ENCODE results near the gene COL4A6. TPM values are rescaled to one million over a fixed set of nuclear protein-coding genes. Genes with fewer than 3 reads are reported as not detected.

The COL4A6 gene
- total and polyA plus RNA-seq, 10 of the 15 experiments (the other 5 are each of a cell fraction or from before 2014, with no cell fraction given), result 0.02 to 0.56 (median 0.05) TPM; not detected in 3

- TF ChIP-seq SUZ12 (IDR thresholded peaks at IDR 0.05; ENCODE audit: unreplicated experiment), result no peak
- no peak for TF ChIP-seq YBX1 (IDR thresholded peaks at IDR 0.05)
- TF ChIP-seq, protein P1, sequence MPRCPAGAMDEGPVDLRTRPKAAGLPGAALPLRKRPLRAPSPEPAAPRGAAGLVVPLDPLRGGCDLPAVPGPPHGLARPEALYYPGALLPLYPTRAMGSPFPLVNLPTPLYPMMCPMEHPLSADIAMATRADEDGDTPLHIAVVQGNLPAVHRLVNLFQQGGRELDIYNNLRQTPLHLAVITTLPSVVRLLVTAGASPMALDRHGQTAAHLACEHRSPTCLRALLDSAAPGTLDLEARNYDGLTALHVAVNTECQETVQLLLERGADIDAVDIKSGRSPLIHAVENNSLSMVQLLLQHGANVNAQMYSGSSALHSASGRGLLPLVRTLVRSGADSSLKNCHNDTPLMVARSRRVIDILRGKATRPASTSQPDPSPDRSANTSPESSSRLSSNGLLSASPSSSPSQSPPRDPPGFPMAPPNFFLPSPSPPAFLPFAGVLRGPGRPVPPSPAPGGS (IDR thresholded peaks at IDR 0.05; ENCODE audit: borderline replicate concordance, insufficient read depth, low read depth, low read length, poor library complexity, severe bottlenecking), result no peak
- TF ChIP-seq, protein P2, sequence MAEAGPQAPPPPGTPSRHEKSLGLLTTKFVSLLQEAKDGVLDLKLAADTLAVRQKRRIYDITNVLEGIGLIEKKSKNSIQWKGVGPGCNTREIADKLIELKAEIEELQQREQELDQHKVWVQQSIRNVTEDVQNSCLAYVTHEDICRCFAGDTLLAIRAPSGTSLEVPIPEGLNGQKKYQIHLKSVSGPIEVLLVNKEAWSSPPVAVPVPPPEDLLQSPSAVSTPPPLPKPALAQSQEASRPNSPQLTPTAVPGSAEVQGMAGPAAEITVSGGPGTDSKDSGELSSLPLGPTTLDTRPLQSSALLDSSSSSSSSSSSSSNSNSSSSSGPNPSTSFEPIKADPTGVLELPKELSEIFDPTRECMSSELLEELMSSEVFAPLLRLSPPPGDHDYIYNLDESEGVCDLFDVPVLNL (IDR thresholded peaks at IDR 0.05; ENCODE audit: low read depth, low read length), result no peak
- TF ChIP-seq CEBPB (IDR thresholded peaks at IDR 0.05; ENCODE audit: borderline replicate concordance in 1 of 2, low read depth in 2 of 2, low read length in 2 of 2), result no peak
- no peak for TF ChIP-seq ZNF622 (IDR thresholded peaks at IDR 0.05)
- TF ChIP-seq SREBF1 (IDR thresholded peaks at IDR 0.05; ENCODE audit: low read length), result no peak
- ChIA-PET RAD21 (ENCODE audit: unreplicated experiment) (no interaction called here), CTCF (no interaction called here), POLR2A (no interaction called here), SMC1A (ENCODE audit: uncharacterized antibody, unreplicated experiment) (no interaction called here)
- no peaks in the 10 kb centered on the region for H4K20me1 ChIP-seq (ENCODE audit: control insufficient read depth, insufficient read depth)
- intact Hi-C loops (cut with micrococcal nuclease; ENCODE audit: unreplicated experiment) (no loop called here), in situ Hi-C loops (cut with MboI) (no loop called here)
- ATAC-seq (no peak), FAIRE-seq (no peak), DNase-seq (ENCODE audit: low read depth, low spot score) (no peak)
- H3K79me2 ChIP-seq (ENCODE audit: control insufficient read depth, insufficient read depth, low read length), result no peaks in the 10 kb centered on the region
- no peaks in the 10 kb centered on the region for H3K36me3 ChIP-seq (ENCODE audit: control insufficient read depth in 2 of 2, insufficient read depth in 2 of 2, low read length in 1 of 2)
- no peak overlapping the region for H3K27ac ChIP-seq (ENCODE audit: control insufficient read depth, insufficient read depth)
- 0% methylated on average over 1 of the region's 1 CpG for WGBS (ENCODE audit: insufficient coverage, insufficient replicate concordance, low lambda C conversion rate, missing lambda C conversion rate)
- H3K4me3 ChIP-seq, result no peak overlapping the region
- H2AFZ ChIP-seq (ENCODE audit: control insufficient read depth, low read depth, low read length), result no peak overlapping the region
- H3K9ac ChIP-seq (ENCODE audit: control insufficient read depth, insufficient read depth, low read length), result no peak overlapping the region
- H3K4me1 ChIP-seq (ENCODE audit: control insufficient read depth, insufficient read depth, low read length), result no peaks in the 10 kb centered on the region
- H3K4me2 ChIP-seq (ENCODE audit: control insufficient read depth, insufficient read depth), result no peak overlapping the region
- BruUV-seq (replicated peaks), result no TSS peak
- no peaks in the 10 kb centered on the region for H3K27me3 ChIP-seq (replicated peaks in 1 of 2; ENCODE audit: control insufficient read depth in 2 of 2, insufficient read depth in 2 of 2, low read length in 1 of 2)
- no peaks in the 10 kb centered on the region for H3K9me3 ChIP-seq (replicated peaks; ENCODE audit: control insufficient read depth, insufficient read depth, low read length)
These were observed 76.2 kb downstream of the COL4A6 start for GRCh38 chrX:108362026-108362425.
